Ovary (tissue), 9 donors: Measurements from ENCODE around the gene MOB4. TPM values are rescaled to one million over a fixed set of nuclear protein-coding genes. Genes with fewer than 3 reads are reported as not detected.
A peak's percentile ranks its signal among the peaks of the same experiment; 100 is the strongest.

Source experiments
- DNase-seq, 5 donors: peaks; one replicate each; pipeline ENCODE4 v3.0.0-alpha.2; 2019 to 2020
- H3K27ac ChIP-seq, 2 donors: fragments of 200-600 bp; one replicate each; pipeline versions ENCODE4 v1.5.1 to v1.8.0; 2019 to 2022
- H3K27me3 ChIP-seq: fragments of 200-600 bp; one replicate; pipeline ENCODE4 v1.8.0; 2022
- H3K36me3 ChIP-seq: fragments of 200-600 bp; sonication (generic); one replicate; pipeline ENCODE4 v1.5.1; 2019
- H3K4me1 ChIP-seq: one replicate; pipeline ENCODE4 v1.8.1; 2013; ENCODE audit warnings: mild to moderate bottlenecking, moderate library complexity; ENCODE audit not compliant: insufficient read depth
- H3K4me3 ChIP-seq: fragments of 200-600 bp; sonication (generic); one replicate; pipeline ENCODE4 v1.5.1; 2017
- H3K9me3 ChIP-seq, 2 donors: fragments of 200-600 bp in 1 of 2; sonication (generic) in 1 of 2; one replicate each; pipeline versions ENCODE4 v1.5.1 to v1.8.1; 2013 to 2019; ENCODE audit warnings: mild to moderate bottlenecking in 1 of 2, moderate library complexity in 1 of 2
- EP300 ChIP-seq: sonication (generic); formaldehyde crosslinking; IDR thresholded peaks from one replicate; pipeline ENCODE4 v1.6.1; 2017; ENCODE audit warnings: antibody characterized with exemption
- POLR2A ChIP-seq: fragments of 450-650 bp; IDR thresholded peaks from one replicate; pipeline ENCODE4 v1.6.1; 2017; ENCODE audit warnings: antibody characterized with exemption, mild to moderate bottlenecking, moderate library complexity
- WGBS, 3 donors: extraction: QIAGEN DNeasy Blood & Tissue Kit in 1 of 3; methylation state at CpG; one replicate each; pipeline versions ENCODE4 v1.1.5 to v1.1.7; 2013 to 2017; 5-methylcytosine and 5-hydroxymethylcytosine counted together
- intact Hi-C, 4 donors: fragments of 100-400 bp; cut with DNase I; formaldehyde crosslinking; loops; one replicate each; pipeline versions ENCODE4 v1.11.0 to v1.15.1; 2022 to 2023
- polyA plus RNA-seq, 2 donors: library from polyadenylated mRNA; stranded (reverse); fragments of 200-250 nt in 1 of 2; fragments of 350-450 nt in 1 of 2; fragmentation: Illumina TruSeq in 1 of 2; extraction: RNeasy Lipid Tissue Mini Kit (QIAGEN cat#74804) in 1 of 2; gene quantifications; one replicate each; pipeline ENCODE4 v1.2.3, GENCODE V29; 2013 to 2014
- total RNA-seq, 7 donors: library from RNA; depleted of rRNA in 2 of 7; stranded (reverse); fragments of >200 nt in 2 of 7; fragmentation: NEBNext Ultra II Directional in 3 of 7; extraction: Animal tissue kit (Norgen Biotek cat#: 25700) in 3 of 7; gene quantifications; one replicate each; pipeline versions ENCODE4 v1.1.0 to v1.2.4, GENCODE V29; 2016 to 2023
- TF ChIP-seq, protein P1 (sequence below), 3 donors: fragments of 450-650 bp in 2 of 3; fragments of 200-600 bp in 1 of 3; IDR thresholded peaks; one replicate each; pipeline versions ENCODE4 v1.5.1 to v1.8.0; 2016 to 2022; ENCODE audit warnings: antibody characterized with exemption in 3 of 3, mild to moderate bottlenecking in 1 of 3
- donor health status: DM: no; HTN: no; CAD: no; lungs with moderate emphysema.
- donor health status: DM: no; HTN: no; CAD: no.
- donor health status: Bipolar disorder and iron deficiency.
- donor health status: DM: yes; HTN: yes; CAD: no.
- donor health status: DM: no; HTN: no; CAD: no.
- donor health status: DM: yes; HTN: yes; CAD: no.

The MOB4 gene
- total and polyA plus RNA-seq, 9 donors = 18.7 to 36.2 (median 25.5) TPM

DNA sequence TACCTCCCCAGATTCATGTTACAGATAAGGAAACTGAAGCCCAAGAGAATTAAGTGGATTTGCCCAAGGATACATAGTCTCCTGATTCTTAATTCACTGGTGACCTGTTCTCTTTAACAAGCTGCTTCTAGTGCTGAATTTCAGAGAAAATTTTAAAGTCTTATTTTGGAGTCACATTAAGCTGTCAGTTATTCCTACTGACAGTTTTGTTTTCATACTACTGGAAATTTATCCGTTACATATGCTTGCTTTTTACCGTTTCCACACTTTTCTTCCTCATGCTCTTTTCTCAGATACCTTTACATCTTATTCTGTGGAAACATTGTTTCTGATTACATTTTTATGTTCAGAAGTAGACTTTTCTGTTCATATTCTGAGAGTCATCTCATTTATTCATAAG is 1.3 kb downstream of the MOB4 start:
- Histone ChIP-seq H3K9me3 (no peaks in the 10 kb centered on the region), H3K27ac (no peak overlapping the region), H3K36me3 (no peaks in the 10 kb centered on the region), H3K4me1 (peaks cover 5% of the 10 kb centered on the region), H3K4me3 (peak overlapping the region; percentile 81), H3K27me3 (no peaks in the 10 kb centered on the region)
- TF ChIP-seq EP300 (no peak), POLR2A (no peak)
- TF ChIP-seq, protein P1, sequence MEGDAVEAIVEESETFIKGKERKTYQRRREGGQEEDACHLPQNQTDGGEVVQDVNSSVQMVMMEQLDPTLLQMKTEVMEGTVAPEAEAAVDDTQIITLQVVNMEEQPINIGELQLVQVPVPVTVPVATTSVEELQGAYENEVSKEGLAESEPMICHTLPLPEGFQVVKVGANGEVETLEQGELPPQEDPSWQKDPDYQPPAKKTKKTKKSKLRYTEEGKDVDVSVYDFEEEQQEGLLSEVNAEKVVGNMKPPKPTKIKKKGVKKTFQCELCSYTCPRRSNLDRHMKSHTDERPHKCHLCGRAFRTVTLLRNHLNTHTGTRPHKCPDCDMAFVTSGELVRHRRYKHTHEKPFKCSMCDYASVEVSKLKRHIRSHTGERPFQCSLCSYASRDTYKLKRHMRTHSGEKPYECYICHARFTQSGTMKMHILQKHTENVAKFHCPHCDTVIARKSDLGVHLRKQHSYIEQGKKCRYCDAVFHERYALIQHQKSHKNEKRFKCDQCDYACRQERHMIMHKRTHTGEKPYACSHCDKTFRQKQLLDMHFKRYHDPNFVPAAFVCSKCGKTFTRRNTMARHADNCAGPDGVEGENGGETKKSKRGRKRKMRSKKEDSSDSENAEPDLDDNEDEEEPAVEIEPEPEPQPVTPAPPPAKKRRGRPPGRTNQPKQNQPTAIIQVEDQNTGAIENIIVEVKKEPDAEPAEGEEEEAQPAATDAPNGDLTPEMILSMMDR (IDR thresholded peaks at IDR 0.05) = no peak
- intact Hi-C loops = loop anchor here in 1 of 4 donors (10.0 kb wide), 1 partner anchor 188 kb away; the partner anchor contains the start of gene MARS2
- no peak for DNase-seq
- WGBS, 3 donors = 24 to 28% (median 25%) methylated on average over 2 of the region's 2 CpGs

DNA sequence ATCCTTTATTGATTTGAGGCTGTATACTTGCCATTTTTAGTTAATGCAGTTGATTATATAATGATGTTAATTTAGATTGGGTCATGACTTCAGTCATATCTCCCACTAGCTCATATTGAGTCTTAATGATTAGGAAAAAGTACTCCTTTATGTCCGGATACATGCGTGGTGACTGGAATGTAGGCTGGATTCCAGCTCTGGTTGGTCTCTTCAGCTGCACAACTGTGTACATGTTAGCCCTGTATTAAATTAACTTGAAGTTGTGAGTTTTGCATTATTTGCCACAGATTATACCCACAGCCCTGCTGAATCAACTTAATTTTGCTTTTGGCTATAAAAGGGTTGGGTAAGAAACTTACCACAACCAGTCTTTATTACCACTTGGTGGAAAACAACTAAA is 22.5 kb downstream of the MOB4 start:
- Histone ChIP-seq H3K27ac (no peak overlapping the region), H3K9me3 (no peaks in the 10 kb centered on the region), H3K27me3 (no peaks in the 10 kb centered on the region), H3K36me3 (no peaks in the 10 kb centered on the region), H3K4me3 (no peak overlapping the region), H3K4me1 (no peaks in the 10 kb centered on the region)
- no peak for TF ChIP-seq EP300
- no peak for TF ChIP-seq POLR2A
- WGBS, 3 donors = 40 to 55% (median 42%) methylated on average over 2 of the region's 2 CpGs
- intact Hi-C loops = no loop called here
- DNase-seq = no peak

DNA sequence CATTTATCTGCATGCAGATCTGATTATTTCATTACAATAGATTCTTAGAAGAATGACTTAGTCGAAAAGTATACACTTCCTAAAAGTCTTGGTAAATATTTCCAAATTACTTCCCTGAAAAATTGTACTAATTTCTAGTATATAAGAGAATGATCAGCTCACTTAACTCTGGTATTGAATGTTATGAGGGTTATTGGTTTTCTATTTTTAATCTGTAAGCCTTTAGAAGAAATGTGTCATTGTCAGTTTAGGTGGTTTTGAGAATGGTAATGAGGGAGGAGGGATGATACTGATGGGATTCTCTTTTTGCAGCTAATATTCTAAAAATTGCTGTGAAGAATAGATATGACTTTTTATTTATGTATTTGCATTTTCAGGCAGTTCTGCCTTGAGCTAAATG is 23.9 kb downstream of the MOB4 start:
- TF ChIP-seq POLR2A = no peak
- TF ChIP-seq EP300 = no peak
- TF ChIP-seq, protein P1 (IDR thresholded peaks at IDR 0.05) = no peak
- no peaks in the 10 kb centered on the region for H3K27me3 ChIP-seq
- H3K4me3 ChIP-seq = no peak overlapping the region
- H3K9me3 ChIP-seq = no peaks in the 10 kb centered on the region
- H3K4me1 ChIP-seq = no peaks in the 10 kb centered on the region
- H3K27ac ChIP-seq = no peak overlapping the region
- DNase-seq = no peak
- H3K36me3 ChIP-seq = no peaks in the 10 kb centered on the region
- intact Hi-C loops = no loop called here
- 80 to 84% (median 82%) methylated on average over 1 of the region's 1 CpG for whole genome bisulfite sequencing, 3 donors

DNA sequence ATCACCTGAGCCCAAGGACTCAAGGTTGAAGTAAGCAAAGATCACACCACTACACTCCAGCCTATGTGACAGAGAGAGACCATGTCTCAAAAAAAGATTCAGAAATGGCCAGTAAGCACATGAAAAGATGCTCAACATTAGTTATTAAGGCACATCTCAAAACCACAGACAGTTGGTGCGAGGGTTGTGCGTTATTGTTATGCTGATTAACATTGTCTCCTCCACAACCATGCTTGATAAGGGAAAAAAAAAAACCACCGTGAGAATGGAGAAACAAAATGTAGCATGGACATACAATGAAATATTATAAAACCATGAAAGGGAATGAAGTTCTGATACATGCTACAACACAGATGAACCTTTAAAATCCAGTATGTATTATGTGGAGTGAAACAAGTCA is 27.3 kb downstream of the MOB4 start:
- Histone ChIP-seq H3K4me3 (no peak overlapping the region), H3K4me1 (no peaks in the 10 kb centered on the region), H3K27me3 (no peaks in the 10 kb centered on the region), H3K9me3 (no peaks in the 10 kb centered on the region), H3K27ac (no peak overlapping the region), H3K36me3 (no peaks in the 10 kb centered on the region)
- no peak for DNase-seq
- no peak for TF ChIP-seq POLR2A
- no peak for TF ChIP-seq EP300
- TF ChIP-seq, protein P1 (IDR thresholded peaks at IDR 0.05) = no peak
- WGBS, 3 donors = 81 to 89% (median 83%) methylated on average over 3 of the region's 3 CpGs
- intact Hi-C loops = no loop called here

DNA sequence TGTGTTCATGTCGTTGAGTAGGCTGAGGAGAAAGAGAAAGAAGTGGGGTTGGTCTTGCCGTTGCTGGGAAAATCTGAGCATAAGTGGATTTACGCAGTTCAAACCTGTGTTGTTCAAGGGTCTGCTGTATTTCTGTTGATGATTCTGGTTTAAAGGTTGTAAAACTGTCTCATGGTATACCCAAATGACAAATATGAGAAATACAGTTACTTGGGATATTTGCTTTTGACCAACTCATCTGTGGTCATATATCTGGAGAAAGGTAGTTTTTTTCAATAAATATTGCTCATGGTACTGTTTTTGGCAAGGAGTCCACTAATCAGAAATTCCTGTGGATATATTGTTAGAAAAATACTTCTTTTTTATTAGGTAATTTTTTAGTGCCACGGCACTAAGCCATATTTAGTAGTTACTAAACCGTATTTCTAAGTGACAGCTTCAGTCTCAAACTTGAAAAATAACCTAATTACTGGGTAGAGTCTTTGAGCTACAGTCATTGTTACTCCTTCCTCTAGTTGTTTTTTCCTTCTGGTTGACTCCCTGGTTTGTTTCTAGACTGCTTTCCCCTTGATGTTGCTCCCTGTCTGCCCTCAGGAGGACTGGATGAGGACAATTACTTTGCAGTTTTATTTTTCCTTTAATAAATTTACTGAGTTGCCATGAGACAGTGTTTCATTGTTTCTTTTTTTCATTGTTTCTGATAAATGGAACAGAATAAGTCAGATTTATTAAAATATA is 31.5 kb downstream of the MOB4 start:
- 88 to 92% (median 90%) methylated on average over 5 of the region's 5 CpGs for WGBS, 3 donors
- Histone ChIP-seq H3K4me3 (no peak overlapping the region), H3K4me1 (no peaks in the 10 kb centered on the region), H3K27ac (no peak overlapping the region), H3K36me3 (no peaks in the 10 kb centered on the region), H3K9me3 (no peaks in the 10 kb centered on the region), H3K27me3 (no peaks in the 10 kb centered on the region)
- TF ChIP-seq POLR2A (no peak), EP300 (no peak)
- TF ChIP-seq, protein P1 (IDR thresholded peaks at IDR 0.05) = no peak
- no peak for DNase-seq
- intact Hi-C loops = no loop called here
